Ishikawa (cell line): Measurements from ENCODE around the gene ITGA5.

Experiments
- CEBPB ChIP-seq: IDR thresholded peaks from 2 replicates; pipeline ENCODE4 v1.6.1; 2012
- EGR1 ChIP-seq: IDR thresholded peaks from 2 replicates; pipeline ENCODE4 v1.6.1; 2012
- MAX ChIP-seq: IDR thresholded peaks from 2 replicates; pipeline ENCODE4 v1.6.1; 2012
- RAD21 ChIP-seq: IDR thresholded peaks from 2 replicates; pipeline ENCODE4 v1.6.1; 2012; ENCODE audit warnings: low read depth
- USF1 ChIP-seq: IDR thresholded peaks from 2 replicates; pipeline ENCODE4 v1.6.1; 2012

- TF ChIP-seq RAD21 = peak; percentile 96
- no peak for TF ChIP-seq USF1
- no peak for TF ChIP-seq MAX
- TF ChIP-seq CEBPB = no peak
- TF ChIP-seq EGR1 = no peak
These were observed 20.6 kb upstream of the ITGA5 start for GRCh38 chr12:54439521-54440255.
